NCI-H82 treated with DMSO at 0.1 percent for 48 hours (cell line): ENCODE measurements around the gene SNX12.

ENCODE experiments used
- DNase-seq: peaks from one replicate; lab custom pipeline; 2025; ENCODE audit not compliant: unreplicated experiment; lab: John Stamatoyannopoulos, UW

SNX12 gene

GRCh38 chrX:71068044-71068918, at the start of gene SNX12:
TSS of gene SNX12 (minus strand) at chrX:71068334. CDS start at chrX:71068306, 28 bp downstream.
- DNase-seq: peak; percentile 88

GRCh38 chrX:71117358-71117757, 49.2 kb upstream of the SNX12 start:
- DNase-seq: no peak

GRCh38 chrX:71111921-71112431, 43.8 kb upstream of the SNX12 start:
- DNase-seq: no peak

GRCh38 chrX:71111141-71111843, 43.2 kb upstream of the SNX12 start, which contains the start of gene IL2RG:
TSS of gene IL2RG (minus strand) at chrX:71111577. CDS start at chrX:71111539, 38 bp downstream.
- DNase-seq: peak; percentile 11

GRCh38 chrX:71109051-71109450, 40.9 kb upstream of the SNX12 start:
- no peak for DNase-seq

GRCh38 chrX:71107762-71108360, 39.7 kb upstream of the SNX12 start:
- no peak for DNase-seq

- no peak for DNase-seq
Observed at GRCh38 chrX:71107245-71107644, 39.1 kb upstream of the SNX12 start.

GRCh38 chrX:71106427-71106826, 38.3 kb upstream of the SNX12 start, which contains the start of gene CXorf65:
TSS of gene CXorf65 (minus strand) at chrX:71106740. CDS start at chrX:71106556, 184 bp downstream.
- no peak for DNase-seq

- no peak for DNase-seq
Observed at GRCh38 chrX:71105628-71106027, 37.5 kb upstream of the SNX12 start.

- peak; percentile 85 for DNase-seq
Observed at GRCh38 chrX:71103110-71103983, 35.2 kb upstream of the SNX12 start.

GRCh38 chrX:71102292-71102691, 34.2 kb upstream of the SNX12 start:
- no peak for DNase-seq

- no peak for DNase-seq
Observed at GRCh38 chrX:71100581-71101505, 32.7 kb upstream of the SNX12 start.

GRCh38 chrX:71099736-71100135, 31.6 kb upstream of the SNX12 start:
- no peak for DNase-seq

- no peak for DNase-seq
Observed at GRCh38 chrX:71098951-71099506, 30.9 kb upstream of the SNX12 start.

GRCh38 chrX:71098302-71098701, 30.2 kb upstream of the SNX12 start:
- peak; percentile 59 for DNase-seq

GRCh38 chrX:71096760-71097032, 28.6 kb upstream of the SNX12 start:
- DNase-seq: no peak

GRCh38 chrX:71095981-71096759, 28.0 kb upstream of the SNX12 start:
- peak; percentile 62 for DNase-seq

- peak; percentile 70 for DNase-seq
Observed at GRCh38 chrX:71095555-71095980, 27.4 kb upstream of the SNX12 start, which contains the start of gene FOXO4. TSS of gene FOXO4 (plus strand) at chrX:71095851. CDS start at chrX:71096529, 678 bp downstream.
